ENCODE data around the gene SERPINA1. TPM values are rescaled to one million over a fixed set of nuclear protein-coding genes. Genes with fewer than 3 reads are reported as not detected.

SERPINA1 gene
- total and polyA plus RNA-seq, 10 of the 15 experiments (the other 5 are each of a cell fraction or from before 2014, with no cell fraction given): 0.16 to 6.6 (median 0.53) TPM

- Histone ChIP-seq H3K27me3 (replicated peaks in 1 of 2; ENCODE audit: control insufficient read depth in 2 of 2, insufficient read depth in 2 of 2, low read length in 1 of 2) (peaks cover 0 to 1% of the 10 kb centered on the region in 2 experiments; a peak in 3 of 4 replicates), H3K9me3 (replicated peaks; ENCODE audit: control insufficient read depth, insufficient read depth, low read length) (no peaks in the 10 kb centered on the region; the same call in 2 of the 3 replicates), H2AFZ (ENCODE audit: control insufficient read depth, low read depth, low read length) (peak overlapping the region; percentile 39; the same call in 1 of the 2 replicates), H3K36me3 (ENCODE audit: control insufficient read depth in 2 of 2, insufficient read depth in 2 of 2, low read length in 1 of 2) (no peaks in the 10 kb centered on the region), H3K4me3 (no peak overlapping the region), H3K4me1 (ENCODE audit: control insufficient read depth, insufficient read depth, low read length) (no peaks in the 10 kb centered on the region), H3K4me2 (ENCODE audit: control insufficient read depth, insufficient read depth) (no peak overlapping the region), H3K79me2 (ENCODE audit: control insufficient read depth, insufficient read depth, low read length) (no peaks in the 10 kb centered on the region), H3K27ac (ENCODE audit: control insufficient read depth, insufficient read depth) (no peak overlapping the region), H3K9ac (ENCODE audit: control insufficient read depth, insufficient read depth, low read length) (no peak overlapping the region), H4K20me1 (ENCODE audit: control insufficient read depth, insufficient read depth) (no peaks in the 10 kb centered on the region)
- peak; percentile 82 for FAIRE-seq
- intact Hi-C loops (cut with micrococcal nuclease; ENCODE audit: unreplicated experiment): loop anchor here (1.0 kb wide), 2 partner anchors 63 to 126 kb away; no protein-coding TSS in a partner anchor
- in situ Hi-C loops (cut with MboI): no loop called here
- POLR2A ChIA-PET: no interaction called here
- peak; percentile 24 for DNase-seq (ENCODE audit: low read depth, low spot score)
- TF ChIP-seq SMC3 (IDR thresholded peaks at IDR 0.05; ENCODE audit: borderline replicate concordance, low read length) (peak; percentile 51; the same call in 1 of the 2 replicates), NRF1 (conservative IDR thresholded peaks at IDR 0.05; ENCODE audit: low read depth, low read length) (no peak), YY1 (IDR thresholded peaks at IDR 0.05; ENCODE audit: low read depth, low read length) (0 out of 2 replicates have a peak, but pooled peaks have one; percentile 24), RAD21 (IDR thresholded peaks at IDR 0.05; ENCODE audit: insufficient read depth, low read depth, low read length) (peak; percentile 49), CTCF (IDR thresholded peaks at IDR 0.05 in 2 of 3, conservative IDR thresholded peaks at IDR 0.05 in 1 of 3; ENCODE audit: control insufficient read depth in 2 of 3, extremely low read depth in 1 of 3, insufficient read depth in 1 of 3, low read depth in 3 of 3, low read length in 3 of 3) (peak; percentile 69 to 85 (median 72))
- peak; percentile 88 for ATAC-seq
- BruUV-seq (replicated peaks): no TSS peak
- SMC1A ChIA-PET (ENCODE audit: uncharacterized antibody, unreplicated experiment): interaction anchor here (0.6 to 1.2 kb wide), 4 partner anchors 61 to 126 kb away, joined by 3 to 4 read pairs (median 3); no protein-coding TSS in a partner anchor
- CTCF ChIA-PET: interaction anchor here (0.5 to 3.8 kb wide), 10 partner anchors 10 to 842 kb away, joined by 3 to 37 read pairs (median 4); no protein-coding TSS in a partner anchor
- RAD21 ChIA-PET (ENCODE audit: unreplicated experiment): interaction anchor here (1.0 to 1.6 kb wide), 3 partner anchors 63 to 125 kb away, joined by 3 to 9 read pairs (median 3); no protein-coding TSS in a partner anchor
- WGBS (ENCODE audit: insufficient coverage, insufficient replicate concordance, low lambda C conversion rate, missing lambda C conversion rate): 9% methylated on average over 13 of the region's 13 CpGs
Observed at GRCh38 chr14:94423453-94424056, 35.2 kb upstream of the SERPINA1 start.
